Vagina (tissue), 2 donors: ENCODE results near the gene INPP5A. TPM values are rescaled to one million over a fixed set of nuclear protein-coding genes. Genes with fewer than 3 reads are reported as not detected.

Source experiments
- DNase-seq, 2 donors: peaks; one replicate each; pipeline ENCODE4 v3.0.0-alpha.2; 2017; ENCODE audit errors: extremely low spot score in 2 of 2
- H3K27ac ChIP-seq: fragments of 200-600 bp; sonication (generic); one replicate; pipeline ENCODE4 v1.5.1; 2019
- H3K27me3 ChIP-seq: fragments of 200-600 bp; sonication (generic); one replicate; pipeline ENCODE4 v1.5.1; 2019
- H3K36me3 ChIP-seq, 2 donors: fragments of 200-600 bp; sonication (generic); one replicate each; pipeline ENCODE4 v1.5.1; 2017 to 2019
- H3K4me1 ChIP-seq: fragments of 200-600 bp; sonication (generic); one replicate; pipeline ENCODE4 v1.5.1; 2019
- H3K4me3 ChIP-seq, 2 donors: fragments of 200-600 bp; sonication (generic); 1 replicate in 1 of 2; 2 replicates in 1 of 2; pipeline ENCODE4 v1.5.1; 2016 to 2019
- H3K9me3 ChIP-seq: fragments of 200-600 bp; sonication (generic); one replicate; pipeline ENCODE4 v1.5.1; 2019
- CTCF ChIP-seq, 3 experiments: fragments of 450-650 bp in 2 of 3; fragments of 200-600 bp in 1 of 3; sonication (generic) in 1 of 3; IDR thresholded peaks; one replicate each; pipeline ENCODE4 v1.5.1; 2017 to 2019; ENCODE audit warnings: antibody characterized with exemption in 3 of 3, mild to moderate bottlenecking in 2 of 3, moderate library complexity in 2 of 3
- POLR2A ChIP-seq, 2 donors: fragments of 450-650 bp; IDR thresholded peaks; one replicate each; pipeline ENCODE4 v1.6.1; 2017; ENCODE audit warnings: antibody characterized with exemption in 2 of 2, mild to moderate bottlenecking in 2 of 2, moderate library complexity in 2 of 2
- POLR2AphosphoS5 ChIP-seq, 2 donors: sonication (generic); formaldehyde crosslinking; IDR thresholded peaks; one replicate each; pipeline ENCODE4 v1.9.0; 2017; ENCODE audit warnings: antibody characterized with exemption in 2 of 2, mild to moderate bottlenecking in 2 of 2, low read depth in 1 of 2; ENCODE audit not compliant: insufficient read depth in 1 of 2
- intact Hi-C: fragments of 100-400 bp; cut with DNase I; formaldehyde crosslinking; loops from one replicate; pipeline ENCODE4 v1.15.1; 2023
- total RNA-seq: library from RNA; depleted of rRNA; stranded (reverse); fragments of >200 nt; gene quantifications from one replicate; pipeline ENCODE4 v1.2.3, GENCODE V29; 2016

INPP5A gene
- total RNA-seq, 1 donor from 2014 or later, result 24.3 TPM

DNA sequence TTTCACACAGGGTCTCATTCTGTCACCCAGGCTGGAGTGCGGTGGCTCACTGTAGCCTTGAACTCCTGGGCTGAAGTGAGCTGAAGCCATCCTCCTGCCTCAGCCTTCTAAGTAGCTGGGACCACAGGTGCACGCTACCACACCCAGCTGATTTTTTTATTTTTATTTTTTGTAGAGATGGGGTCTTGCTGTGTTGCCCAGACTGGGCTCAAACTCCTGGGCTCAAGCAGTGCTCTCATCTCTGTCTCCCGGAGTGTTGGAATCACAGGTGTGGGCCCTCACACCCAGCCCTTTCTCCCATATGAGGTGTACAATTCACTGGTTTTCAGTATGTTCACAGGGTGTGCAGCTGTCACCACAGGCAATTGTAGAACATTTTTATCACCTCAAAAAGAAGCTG is 5.2 kb downstream of the INPP5A start:
- H3K27me3 ChIP-seq, result no peaks in the 10 kb centered on the region
- DNase-seq, result no peak
- TF ChIP-seq POLR2A (IDR thresholded peaks at IDR 0.05), result no peak
- TF ChIP-seq POLR2AphosphoS5 (IDR thresholded peaks at IDR 0.05; ENCODE audit: insufficient read depth in 1 of 2, low read depth in 1 of 2), result no peak
- TF ChIP-seq CTCF (IDR thresholded peaks at IDR 0.05), result no peak
- no peak overlapping the region for H3K27ac ChIP-seq
- intact Hi-C loops, result no loop called here
- no peaks in the 10 kb centered on the region for H3K9me3 ChIP-seq
- peaks cover 88% of the 10 kb centered on the region for H3K4me1 ChIP-seq
- no peaks in the 10 kb centered on the region for H3K36me3 ChIP-seq
- H3K4me3 ChIP-seq, result no peak overlapping the region

- no peak for DNase-seq
- Histone ChIP-seq H3K36me3 (no peaks in the 10 kb centered on the region), H3K4me1 (peaks cover 81% of the 10 kb centered on the region), H3K4me3 (peak overlapping the region in 1 of 2 donors; percentile 18), H3K27ac (no peak overlapping the region), H3K9me3 (no peaks in the 10 kb centered on the region), H3K27me3 (no peaks in the 10 kb centered on the region)
- TF ChIP-seq POLR2A (IDR thresholded peaks at IDR 0.05) (no peak), POLR2AphosphoS5 (IDR thresholded peaks at IDR 0.05; ENCODE audit: insufficient read depth in 1 of 2, low read depth in 1 of 2) (no peak), CTCF (IDR thresholded peaks at IDR 0.05) (no peak)
- intact Hi-C loops, result no loop called here
Measured at GRCh38 chr10:132543916-132544743, 6.5 kb downstream of the INPP5A start.

DNA sequence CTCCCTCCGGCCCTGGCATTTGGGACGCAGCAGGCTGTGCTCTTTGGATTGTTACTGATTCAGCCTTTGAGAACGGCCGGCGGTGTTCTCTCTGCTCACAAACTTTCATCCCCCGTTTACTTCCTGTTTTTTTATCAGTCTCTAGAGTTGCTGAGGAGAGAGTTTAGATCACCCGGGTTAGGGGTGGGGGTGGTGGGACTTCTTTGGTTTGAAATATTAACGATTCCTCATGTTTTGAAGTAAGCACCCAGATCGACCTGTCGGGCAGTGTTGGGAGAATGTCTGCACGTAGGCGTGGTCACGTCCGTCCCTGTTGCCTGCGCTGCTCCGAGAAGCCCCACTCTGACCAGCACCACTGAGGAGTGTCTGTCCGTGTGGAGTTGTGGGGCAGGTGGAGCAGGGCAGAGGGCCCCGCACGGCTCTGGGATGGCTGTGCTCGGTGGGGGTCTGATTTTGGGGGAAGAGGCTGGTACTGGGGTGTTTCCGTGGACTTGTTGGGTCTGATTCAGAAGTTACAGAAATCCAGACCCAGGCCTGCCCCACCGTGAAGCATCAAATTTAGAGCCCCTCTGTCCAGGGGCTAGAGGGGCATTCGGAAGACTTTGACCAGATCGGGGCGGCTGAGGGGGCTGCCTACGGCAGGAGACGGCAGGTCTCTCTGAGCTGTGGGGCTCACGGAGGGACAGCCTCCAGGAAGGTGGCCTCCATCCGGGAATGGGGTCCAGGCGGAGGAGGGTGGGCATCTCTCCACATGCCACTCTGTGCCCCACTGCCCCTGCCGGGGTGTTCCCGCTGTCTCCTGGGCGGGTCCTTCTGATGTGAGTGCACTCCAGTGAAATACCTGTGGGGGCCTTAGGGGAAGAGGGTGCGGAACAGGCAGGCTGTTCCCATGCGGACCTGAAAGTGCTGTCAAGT is 7.4 kb downstream of the INPP5A start:
- H3K4me1 ChIP-seq, result peaks cover 80% of the 10 kb centered on the region
- no peaks in the 10 kb centered on the region for H3K36me3 ChIP-seq
- TF ChIP-seq POLR2AphosphoS5 (IDR thresholded peaks at IDR 0.05; ENCODE audit: insufficient read depth in 1 of 2, low read depth in 1 of 2) (no peak), POLR2A (IDR thresholded peaks at IDR 0.05) (no peak), CTCF (IDR thresholded peaks at IDR 0.05) (no peak)
- no peak overlapping the region for H3K27ac ChIP-seq
- intact Hi-C loops, result no loop called here
- H3K9me3 ChIP-seq, result no peaks in the 10 kb centered on the region
- DNase-seq, result no peak
- peak overlapping the region in 1 of 2 donors; percentile 18 for H3K4me3 ChIP-seq
- H3K27me3 ChIP-seq, result no peaks in the 10 kb centered on the region

DNA sequence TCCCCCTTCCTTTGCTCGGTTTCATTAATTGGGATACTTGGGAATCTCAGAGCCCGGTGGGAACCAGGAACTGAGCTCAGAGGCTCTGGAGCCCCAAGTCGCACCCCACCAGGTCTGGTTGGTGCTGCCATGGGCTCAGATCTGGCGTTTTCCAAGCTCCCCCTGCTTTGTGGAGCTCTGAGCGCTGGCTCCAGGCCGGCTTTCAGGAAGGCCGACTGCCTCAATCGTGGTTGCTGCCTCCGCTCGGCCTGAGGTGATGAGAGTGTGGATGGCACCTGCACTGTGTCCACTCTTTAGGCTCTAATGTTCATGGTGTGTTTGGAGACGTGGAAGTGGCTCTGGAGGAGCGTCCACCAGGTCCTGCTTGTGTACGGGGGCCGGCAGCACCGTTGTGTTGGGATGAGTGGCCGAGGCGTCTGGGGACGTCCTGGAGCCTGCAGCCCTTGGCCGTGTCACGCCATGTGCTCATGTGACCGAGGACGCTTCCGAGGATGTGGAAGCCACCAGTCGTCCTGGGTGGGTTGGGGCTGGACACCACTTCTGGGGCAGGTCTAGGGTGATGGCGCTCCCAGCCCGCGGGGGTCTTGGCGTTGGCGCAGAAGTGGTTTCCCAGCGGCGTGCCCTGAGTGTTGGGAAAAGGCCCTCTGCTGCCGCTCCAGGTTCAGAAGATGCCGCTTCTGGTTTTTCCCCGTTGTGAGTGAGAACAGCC is 8.2 kb downstream of the INPP5A start:
- peaks cover 80% of the 10 kb centered on the region for H3K4me1 ChIP-seq
- DNase-seq, result no peak
- intact Hi-C loops, result no loop called here
- H3K4me3 ChIP-seq, result no peak overlapping the region
- H3K36me3 ChIP-seq, result no peaks in the 10 kb centered on the region
- H3K27me3 ChIP-seq, result no peaks in the 10 kb centered on the region
- TF ChIP-seq POLR2A (IDR thresholded peaks at IDR 0.05) (no peak), CTCF (IDR thresholded peaks at IDR 0.05) (no peak), POLR2AphosphoS5 (IDR thresholded peaks at IDR 0.05; ENCODE audit: insufficient read depth in 1 of 2, low read depth in 1 of 2) (no peak)
- H3K9me3 ChIP-seq, result no peaks in the 10 kb centered on the region
- H3K27ac ChIP-seq, result no peak overlapping the region
